NCI-H128 (cell line): ENCODE data around the gene FAM114A1.
"Not testable (repeated sequence)": the region's sequence is repeated elsewhere in the genome, so short reads cannot be mapped to it uniquely, and the experiment has no call there.

Source experiments
- DNase-seq: peaks from one replicate; lab custom pipeline; 2025; ENCODE audit not compliant: unreplicated experiment; lab: John Stamatoyannopoulos, UW

The FAM114A1 gene

GRCh38 chr4:38902695-38903094, 35.1 kb downstream of the FAM114A1 start:
- DNase-seq = no peak

- DNase-seq = no peak
These were observed 36.6 kb downstream of the FAM114A1 start for GRCh38 chr4:38904090-38904666.

- no peak for DNase-seq
These were observed 37.1 kb downstream of the FAM114A1 start for GRCh38 chr4:38904682-38905081.

DNA sequence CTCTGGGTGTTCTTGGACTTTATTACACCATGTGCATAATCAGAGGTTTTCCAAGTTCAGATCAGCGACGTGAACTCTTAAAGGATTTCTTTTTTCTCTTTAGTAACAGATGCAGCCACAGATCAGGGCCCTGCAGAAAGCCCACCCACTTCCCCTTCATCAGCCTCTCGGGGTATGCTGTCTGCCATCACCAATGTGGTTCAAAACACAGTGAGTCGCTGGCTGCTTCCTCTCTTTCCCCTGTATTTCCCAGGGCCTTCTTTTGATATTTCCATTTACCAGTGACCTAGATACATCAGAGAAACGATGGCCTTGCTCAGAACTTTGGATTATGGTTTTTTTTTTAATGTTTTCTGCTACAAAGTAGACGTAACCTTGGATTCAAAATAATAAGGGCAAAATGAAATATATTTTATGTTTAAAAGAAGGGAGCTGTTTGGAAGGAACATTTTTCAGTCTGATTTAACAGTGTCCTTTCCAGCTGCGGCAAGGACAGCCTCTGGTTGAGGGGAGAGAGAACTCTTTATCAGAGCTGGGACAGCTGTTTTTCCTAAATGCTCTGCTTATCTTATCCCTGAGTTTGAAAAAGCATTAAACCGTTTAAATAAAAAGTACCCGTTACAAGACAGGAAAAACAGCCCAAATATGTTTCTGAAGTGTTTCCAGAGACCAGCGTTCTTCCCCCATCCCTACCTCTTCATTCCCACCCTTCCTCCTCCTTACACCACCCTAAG, 38.2 kb downstream of the FAM114A1 start:
- DNase-seq = no peak

DNA sequence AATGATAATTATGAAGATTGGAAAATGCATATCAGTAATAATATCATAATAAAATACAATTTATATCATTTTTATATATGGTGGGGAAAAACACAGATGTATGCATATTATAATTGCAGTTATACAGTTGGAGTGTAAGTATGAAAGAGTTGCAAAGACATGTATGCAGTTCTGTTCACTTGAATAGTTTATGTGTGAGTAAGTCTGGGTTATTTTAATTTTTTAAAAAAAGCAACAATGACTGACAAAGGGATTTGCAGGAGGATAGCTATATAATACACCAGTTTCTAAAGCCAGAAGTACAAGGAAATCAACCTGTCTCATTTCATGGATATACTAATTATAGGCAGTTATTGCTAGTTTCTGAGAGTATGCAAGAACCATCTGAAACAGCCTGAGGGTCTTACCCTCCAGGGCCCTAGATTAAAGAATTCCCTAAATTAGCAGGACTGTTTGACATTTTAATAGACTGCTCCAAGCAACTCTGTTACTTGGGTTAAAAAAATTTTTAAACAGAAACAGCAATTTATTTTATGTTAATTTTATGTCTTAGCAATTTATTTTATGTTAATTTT, 40.2 kb downstream of the FAM114A1 start:
- no peak for DNase-seq

- no peak for DNase-seq
These were observed 41.4 kb downstream of the FAM114A1 start for GRCh38 chr4:38909015-38909414.

DNA sequence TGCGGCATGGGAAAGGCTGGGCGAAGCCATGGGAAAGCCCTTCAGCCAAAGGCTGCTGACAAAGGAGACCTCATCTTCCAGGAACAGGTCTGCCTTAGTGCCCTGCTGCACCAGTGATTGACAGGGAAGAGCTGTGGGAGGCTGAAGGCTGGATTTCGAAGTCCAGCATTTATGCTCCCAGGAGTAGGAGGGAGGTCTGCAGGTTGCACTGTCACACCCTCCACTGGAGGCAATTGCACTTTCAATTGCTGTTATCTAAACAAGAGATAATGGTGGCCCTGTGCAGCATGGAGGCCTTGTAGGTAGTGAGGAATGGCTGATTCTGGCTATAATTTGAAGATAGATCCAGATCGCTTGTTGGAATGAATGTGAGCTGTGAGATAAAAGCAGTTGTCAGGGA, 43.7 kb downstream of the FAM114A1 start:
- DNase-seq = no peak

DNA sequence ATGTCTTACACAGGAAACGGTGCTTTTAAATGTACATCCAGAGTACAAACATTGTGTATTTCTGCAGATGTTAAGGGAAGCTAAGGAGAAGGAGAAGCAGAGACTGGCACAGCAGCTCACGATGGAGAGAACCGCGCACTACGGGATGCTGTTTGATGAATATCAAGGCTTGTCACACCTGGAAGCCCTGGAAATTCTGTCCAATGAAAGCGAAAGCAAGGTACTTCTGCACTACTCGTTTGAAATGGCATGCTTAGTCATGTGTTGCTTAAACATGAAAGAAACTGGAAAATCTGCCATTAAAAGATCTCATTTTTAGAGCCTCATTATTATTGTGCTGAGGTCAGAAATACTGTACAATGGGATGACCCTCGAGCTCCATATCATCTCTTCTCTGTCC, 47.2 kb downstream of the FAM114A1 start:
- DNase-seq = no peak

- DNase-seq = not testable (repeated sequence)
These were observed 48.7 kb downstream of the FAM114A1 start for GRCh38 chr4:38916267-38916666.

DNA sequence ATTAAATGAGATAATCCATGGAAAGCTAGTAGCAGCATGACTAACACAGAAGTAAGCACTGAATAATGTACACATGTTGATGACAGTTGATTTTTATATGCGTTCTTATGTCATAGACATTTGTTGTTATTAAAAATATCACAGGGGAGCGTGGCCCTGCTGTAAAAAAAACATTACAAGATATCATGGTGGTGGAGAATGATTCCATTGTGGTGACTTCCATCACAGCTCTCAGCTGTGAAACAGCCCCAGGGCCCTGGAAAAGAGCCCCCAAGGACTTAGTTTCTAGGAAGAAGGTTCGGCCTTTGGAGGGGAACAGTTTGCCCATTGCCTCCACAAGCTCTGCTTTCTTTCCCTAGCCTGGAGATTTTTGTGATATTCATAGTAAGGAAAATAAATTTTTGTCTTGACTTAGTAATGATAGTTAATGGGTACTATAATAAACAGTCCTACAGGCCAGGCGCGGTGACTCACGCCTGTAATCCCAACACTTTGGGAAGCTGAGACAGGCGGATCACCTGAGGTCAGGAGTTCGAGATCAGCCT, 49.9 kb downstream of the FAM114A1 start:
- DNase-seq = no peak

DNA sequence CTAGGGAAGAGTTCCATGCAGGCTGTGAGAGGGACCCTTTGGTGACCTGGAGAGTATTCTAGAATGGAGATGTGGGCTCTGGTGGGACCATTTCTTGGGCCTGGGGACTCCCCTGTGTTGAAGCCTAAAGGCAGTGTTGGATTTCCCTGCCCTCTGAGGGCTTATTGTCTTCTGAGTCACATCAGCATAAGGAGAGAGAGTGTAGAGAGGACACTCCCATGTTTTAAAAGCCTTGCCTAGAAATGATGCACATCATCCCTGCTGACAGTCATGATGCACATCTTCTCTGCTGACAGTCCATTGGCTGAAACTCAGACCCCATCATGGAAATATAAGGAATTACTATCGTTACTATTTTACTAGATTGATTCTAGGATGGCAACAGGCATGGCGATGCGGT, 51.9 kb downstream of the FAM114A1 start:
- no peak for DNase-seq

- no peak for DNase-seq
These were observed 52.6 kb downstream of the FAM114A1 start for GRCh38 chr4:38920186-38920585.

- DNase-seq = no peak
These were observed 53.1 kb downstream of the FAM114A1 start for GRCh38 chr4:38920677-38921076.

DNA sequence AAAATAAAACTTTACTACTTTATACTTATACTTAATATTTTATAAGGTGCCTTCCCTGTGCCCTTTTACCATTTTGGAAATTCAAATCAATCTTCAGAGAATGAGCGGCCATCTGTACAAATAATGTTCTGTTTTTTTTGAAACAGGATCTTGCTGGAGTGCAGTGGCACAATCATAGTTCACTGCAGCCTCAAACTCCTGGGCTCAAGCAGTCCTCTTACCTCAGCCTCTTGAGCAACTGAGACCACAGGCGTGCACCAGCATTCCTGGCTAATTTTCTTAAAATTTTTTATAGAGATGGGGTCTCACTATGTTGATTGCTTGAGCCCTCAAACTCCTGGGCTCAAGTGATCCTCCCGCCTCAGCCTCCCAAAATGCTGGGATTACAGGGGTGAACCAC, 53.5 kb downstream of the FAM114A1 start:
- no peak for DNase-seq

- no peak for DNase-seq
These were observed 56.1 kb downstream of the FAM114A1 start for GRCh38 chr4:38923746-38924145.

DNA sequence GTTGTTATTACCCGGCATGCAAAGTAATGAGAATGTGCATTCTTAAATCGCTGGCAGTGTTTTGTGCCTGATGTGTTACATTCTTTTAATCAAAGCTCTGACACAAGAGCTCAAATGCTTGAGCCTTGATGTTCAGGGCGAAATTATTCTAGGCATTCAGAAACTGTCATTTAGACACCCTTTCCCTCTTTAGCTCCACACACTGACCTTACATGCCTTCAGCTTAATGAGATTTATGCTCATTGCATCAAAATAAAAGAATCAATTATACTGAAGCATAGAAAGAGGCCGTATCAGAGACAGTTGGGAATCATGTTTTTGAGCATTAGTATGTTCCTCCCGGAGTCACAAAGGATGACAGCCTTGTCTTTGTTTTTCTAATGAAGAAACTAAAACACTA, 56.7 kb downstream of the FAM114A1 start:
- DNase-seq = no peak

DNA sequence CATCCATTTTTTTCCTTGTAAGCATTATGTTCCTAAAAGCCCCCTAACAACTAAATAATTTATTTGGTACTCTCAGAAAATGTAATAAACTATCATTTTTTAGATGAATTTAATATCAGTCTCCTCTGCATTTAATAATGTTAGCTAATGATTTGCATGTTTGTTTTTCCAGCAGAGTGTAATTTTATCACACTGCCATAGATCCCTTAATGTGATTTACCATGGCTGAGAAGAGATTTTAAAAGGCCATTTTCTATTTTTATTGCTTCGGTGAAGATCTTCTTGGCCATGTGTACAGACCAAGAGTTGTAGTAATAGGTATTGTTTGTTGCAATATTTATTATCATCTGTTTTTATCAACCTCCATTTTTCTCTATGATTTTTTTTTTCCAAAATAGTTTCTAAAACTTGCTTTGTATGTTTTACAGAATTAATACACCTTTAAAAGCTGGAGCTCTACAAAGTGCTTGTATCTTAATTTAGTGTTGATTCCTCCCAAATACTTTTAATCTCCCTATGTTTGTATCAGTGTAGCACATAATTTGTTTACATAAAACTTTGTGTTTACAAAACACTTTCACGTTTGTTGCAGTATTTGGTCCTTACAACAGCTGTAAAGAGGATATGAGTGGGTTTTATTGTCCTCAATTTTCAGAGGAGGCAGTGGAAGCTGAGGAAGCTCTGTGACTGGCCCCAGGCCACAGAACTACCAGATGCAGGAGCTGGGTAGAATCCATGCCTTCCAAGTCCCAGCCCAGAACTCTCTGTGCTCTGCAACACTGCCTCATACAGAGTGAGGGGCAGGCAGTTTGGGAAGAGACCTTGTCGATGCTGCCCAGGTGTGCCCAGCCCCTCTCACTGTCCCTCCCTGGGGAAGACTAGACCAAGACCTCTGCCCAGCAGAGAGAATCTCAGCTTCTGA, 58.1 kb downstream of the FAM114A1 start:
- DNase-seq = no peak

DNA sequence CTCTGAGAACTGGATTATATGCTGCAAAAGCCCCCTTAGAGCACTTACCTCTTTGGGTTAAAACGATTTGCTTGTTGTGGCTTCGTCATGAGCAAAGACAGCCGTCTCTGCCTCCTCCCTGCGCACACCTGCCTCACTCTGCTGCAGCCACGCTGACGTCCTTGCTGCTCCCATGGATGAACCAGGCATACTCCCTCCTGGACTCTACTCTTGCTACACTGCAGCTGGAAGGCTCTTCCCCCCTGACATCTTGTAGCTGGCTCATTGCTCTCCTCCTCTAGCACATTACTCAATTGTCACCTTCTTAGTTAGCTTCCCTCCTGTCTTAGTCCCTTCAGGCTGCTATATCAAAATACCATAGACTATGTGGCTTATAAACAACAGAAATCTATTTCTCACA, 59.3 kb downstream of the FAM114A1 start:
- DNase-seq = no peak

- DNase-seq = no peak
These were observed 61.0 kb downstream of the FAM114A1 start for GRCh38 chr4:38928568-38928967.

DNA sequence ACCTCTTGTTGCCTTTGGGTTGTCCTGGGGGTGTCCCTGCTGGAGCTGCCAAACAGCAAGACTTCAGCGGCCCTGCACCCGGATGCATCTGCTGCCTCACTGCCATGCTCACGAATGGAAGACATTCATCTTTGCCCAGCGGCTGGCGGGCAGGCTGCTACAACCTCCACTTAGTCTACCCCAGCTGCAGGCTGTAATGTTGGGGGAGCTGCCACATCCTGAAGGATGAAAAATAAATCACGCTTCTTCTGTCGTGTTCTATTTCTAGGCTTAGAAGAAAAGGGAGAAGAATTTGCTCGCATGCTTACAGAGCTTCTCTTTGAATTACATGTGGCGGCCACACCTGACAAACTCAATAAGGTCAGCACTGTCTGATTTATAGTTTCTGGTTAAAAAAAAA, 61.4 kb downstream of the FAM114A1 start:
- DNase-seq = no peak

DNA sequence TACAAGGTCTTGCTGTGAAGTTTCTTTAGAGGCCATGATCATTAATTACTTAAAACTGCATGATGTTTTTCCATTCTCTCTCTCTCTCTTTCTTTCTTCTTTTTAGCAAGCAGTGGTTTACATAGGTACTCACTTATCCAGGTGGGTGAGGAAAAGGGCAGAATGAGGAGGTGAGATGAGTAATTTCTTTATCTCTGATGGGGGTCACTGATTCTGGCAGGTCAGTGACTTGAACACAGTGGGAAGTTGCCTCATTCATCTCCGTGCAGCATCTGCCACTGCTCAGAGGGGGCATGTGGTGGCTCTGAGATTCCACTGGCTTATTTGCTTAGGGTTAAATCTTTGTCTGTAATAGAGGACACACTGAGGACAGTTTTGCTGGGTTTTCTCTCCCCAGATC, 62.6 kb downstream of the FAM114A1 start:
- DNase-seq = no peak
